Natural killer cell treated with Interleukin-12 subunit alpha and Interleukin-12 subunit beta and Interleukin-15 and Interleukin-18, amount 100 ng/mL, for 72 hours (primary cell): Measurements from ENCODE around the gene RHBG. TPM values are rescaled to one million over a fixed set of nuclear protein-coding genes. Genes with fewer than 3 reads are reported as not detected.
A peak's percentile ranks its signal among the peaks of the same experiment; 100 is the strongest.
"Not testable (repeated sequence)": the region's sequence is repeated elsewhere in the genome, so short reads cannot be mapped to it uniquely, and the experiment has no call there.

Experiments used
- ATAC-seq, 2 donors: fragments of 150-1000 bp; cut with Tn5 transposase in 1 of 2; sonication (Bioruptor Pico), chemical (Tn5 transposase) in 1 of 2; 2 replicates each; pipeline ENCODE4 v1.10.0; 2021
- DNase-seq: peaks from one replicate; pipeline ENCODE4 v3.0.0; 2022; ENCODE audit warnings: low spot score
- H3K27ac Mint-ChIP-seq, 2 donors: 1 replicate in 1 of 2; 2 replicates in 1 of 2; pipeline ENCODE4 v1.8.0; 2022; ENCODE audit warnings: mixed read lengths in 2 of 2, mild to moderate bottlenecking in 1 of 2, moderate library complexity in 1 of 2
- H3K27me3 Mint-ChIP-seq, 2 donors: 1 replicate in 1 of 2; 2 replicates in 1 of 2; pipeline ENCODE4 v1.8.0; 2022; ENCODE audit warnings: mixed read lengths in 2 of 2
- H3K36me3 Mint-ChIP-seq: one replicate; pipeline ENCODE4 v1.8.0; 2022; ENCODE audit warnings: mixed read lengths
- H3K4me1 Mint-ChIP-seq, 2 donors: 1 replicate in 1 of 2; 2 replicates in 1 of 2; pipeline ENCODE4 v1.8.0; 2022; ENCODE audit warnings: low read depth in 2 of 2, mixed read lengths in 2 of 2, mild to moderate bottlenecking in 1 of 2
- H3K4me3 Mint-ChIP-seq: one replicate; pipeline ENCODE4 v1.8.0; 2022; ENCODE audit warnings: mixed read lengths
- H3K9me3 Mint-ChIP-seq: 2 replicates; pipeline ENCODE4 v1.8.0; 2022; ENCODE audit warnings: mixed read lengths
- total RNA-seq, 2 donors: library from RNA; stranded (reverse); gene quantifications; one replicate each; pipeline ENCODE4 v1.2.3, GENCODE V29; 2022

Gene RHBG
- total RNA-seq, 2 donors from 2014 or later: not detected

- H3K4me1 Mint-ChIP-seq, H3K36me3 Mint-ChIP-seq, DNase-seq, ATAC-seq, H3K9me3 Mint-ChIP-seq, H3K27ac Mint-ChIP-seq, H3K4me3 Mint-ChIP-seq: not testable (repeated sequence)
- H3K27me3 Mint-ChIP-seq: peaks cover 32 to 37% of the 10 kb centered on the region in 2 donors
Measured at GRCh38 chr1:156369685-156370286, 775 bp downstream of the RHBG start.

GRCh38 chr1:156371553-156372264, 2.7 kb downstream of the RHBG start:
- DNase-seq (no peak), ATAC-seq (no peak)
- H3K4me3 Mint-ChIP-seq: no peak overlapping the region
- peaks cover 23 to 27% of the 10 kb centered on the region in 2 donors for H3K27me3 Mint-ChIP-seq
- H3K27ac Mint-ChIP-seq: no peak overlapping the region
- H3K9me3 Mint-ChIP-seq: no peaks in the 10 kb centered on the region
- H3K36me3 Mint-ChIP-seq: no peaks in the 10 kb centered on the region
- H3K4me1 Mint-ChIP-seq: peaks cover 0 to 3% of the 10 kb centered on the region in 2 donors

GRCh38 chr1:156372265-156372586, 3.2 kb downstream of the RHBG start:
- no peak overlapping the region for H3K4me3 Mint-ChIP-seq
- H3K27me3 Mint-ChIP-seq: peaks cover 23 to 27% of the 10 kb centered on the region in 2 donors
- DNase-seq (no peak), ATAC-seq (no peak)
- H3K4me1 Mint-ChIP-seq: peaks cover 0 to 3% of the 10 kb centered on the region in 2 donors
- no peaks in the 10 kb centered on the region for H3K36me3 Mint-ChIP-seq
- H3K27ac Mint-ChIP-seq: no peak overlapping the region
- H3K9me3 Mint-ChIP-seq: no peaks in the 10 kb centered on the region

- Mint-ChIP-seq H3K36me3 (no peaks in the 10 kb centered on the region), H3K27me3 (peaks cover 19 to 21% of the 10 kb centered on the region in 2 donors), H3K4me1 (peaks cover 0 to 3% of the 10 kb centered on the region in 2 donors), H3K9me3 (no peaks in the 10 kb centered on the region), H3K27ac (no peak overlapping the region), H3K4me3 (no peak overlapping the region)
- ATAC-seq (no peak), DNase-seq (no peak)
Measured at GRCh38 chr1:156372876-156373275, 3.9 kb downstream of the RHBG start.

- no peak for DNase-seq
- H3K36me3 Mint-ChIP-seq: no peaks in the 10 kb centered on the region
- H3K4me1 Mint-ChIP-seq: peaks cover 0 to 3% of the 10 kb centered on the region in 2 donors
- no peak overlapping the region for H3K27ac Mint-ChIP-seq
- H3K9me3 Mint-ChIP-seq: no peaks in the 10 kb centered on the region
- no peak for ATAC-seq
- peaks cover 17 to 18% of the 10 kb centered on the region in 2 donors for H3K27me3 Mint-ChIP-seq
- H3K4me3 Mint-ChIP-seq: no peak overlapping the region
Measured at GRCh38 chr1:156373546-156373945, 4.5 kb downstream of the RHBG start.

- ATAC-seq: no peak
- no peaks in the 10 kb centered on the region for H3K36me3 Mint-ChIP-seq
- H3K4me1 Mint-ChIP-seq: no peaks in the 10 kb centered on the region
- no peak for DNase-seq
- H3K27ac Mint-ChIP-seq: no peak overlapping the region
- peaks cover 10 to 18% of the 10 kb centered on the region in 2 donors for H3K27me3 Mint-ChIP-seq
- H3K4me3 Mint-ChIP-seq: no peak overlapping the region
- H3K9me3 Mint-ChIP-seq: no peaks in the 10 kb centered on the region
Measured at GRCh38 chr1:156376146-156376545, 7.1 kb downstream of the RHBG start.

- ATAC-seq (peak; percentile 25 to 36), DNase-seq (no peak)
- Mint-ChIP-seq H3K9me3 (no peaks in the 10 kb centered on the region), H3K27me3 (peaks cover 7 to 15% of the 10 kb centered on the region in 2 donors), H3K4me1 (no peaks in the 10 kb centered on the region), H3K36me3 (no peaks in the 10 kb centered on the region), H3K27ac (no peak overlapping the region), H3K4me3 (no peak overlapping the region)
Measured at GRCh38 chr1:156376958-156377919, 8.2 kb downstream of the RHBG start.

- Mint-ChIP-seq H3K4me1 (no peaks in the 10 kb centered on the region), H3K27ac (no peak overlapping the region), H3K36me3 (no peaks in the 10 kb centered on the region), H3K9me3 (no peaks in the 10 kb centered on the region), H3K4me3 (no peak overlapping the region), H3K27me3 (peaks cover 3 to 8% of the 10 kb centered on the region in 2 donors)
- DNase-seq: no peak
- no peak for ATAC-seq
Measured at GRCh38 chr1:156378557-156378956, 9.5 kb downstream of the RHBG start.

- H3K27me3 Mint-ChIP-seq: peaks cover 0 to under 1% of the 10 kb centered on the region in 2 donors
- H3K4me3 Mint-ChIP-seq: no peak overlapping the region
- H3K36me3 Mint-ChIP-seq: no peaks in the 10 kb centered on the region
- ATAC-seq (no peak), DNase-seq (no peak)
- no peaks in the 10 kb centered on the region for H3K9me3 Mint-ChIP-seq
- H3K27ac Mint-ChIP-seq: no peak overlapping the region
- H3K4me1 Mint-ChIP-seq: no peaks in the 10 kb centered on the region
Measured at GRCh38 chr1:156379420-156380165, 10.6 kb downstream of the RHBG start.

GRCh38 chr1:156382561-156382960, 13.6 kb downstream of the RHBG start:
- peaks cover 11 to 17% of the 10 kb centered on the region in 2 donors for H3K27me3 Mint-ChIP-seq
- H3K4me3 Mint-ChIP-seq: no peak overlapping the region
- no peaks in the 10 kb centered on the region for H3K36me3 Mint-ChIP-seq
- H3K27ac Mint-ChIP-seq: no peak overlapping the region
- no peak for DNase-seq
- no peak for ATAC-seq
- H3K4me1 Mint-ChIP-seq: peaks cover 5 to 6% of the 10 kb centered on the region in 2 donors
- no peaks in the 10 kb centered on the region for H3K9me3 Mint-ChIP-seq

- Mint-ChIP-seq H3K36me3 (no peaks in the 10 kb centered on the region), H3K4me1 (peaks cover 5 to 6% of the 10 kb centered on the region in 2 donors), H3K27ac (no peak overlapping the region), H3K9me3 (no peaks in the 10 kb centered on the region), H3K27me3 (peaks cover 12 to 17% of the 10 kb centered on the region in 2 donors), H3K4me3 (no peak overlapping the region)
- DNase-seq: no peak
- peak; percentile 80 for ATAC-seq
Measured at GRCh38 chr1:156383023-156383422, 14.0 kb downstream of the RHBG start.

GRCh38 chr1:156384007-156384406, 15.0 kb downstream of the RHBG start:
- no peaks in the 10 kb centered on the region for H3K9me3 Mint-ChIP-seq
- H3K4me3 Mint-ChIP-seq: no peak overlapping the region
- H3K4me1 Mint-ChIP-seq: peaks cover 5 to 6% of the 10 kb centered on the region in 2 donors
- no peaks in the 10 kb centered on the region for H3K36me3 Mint-ChIP-seq
- H3K27me3 Mint-ChIP-seq: peaks cover 16 to 20% of the 10 kb centered on the region in 2 donors
- no peak for DNase-seq
- ATAC-seq: no peak
- H3K27ac Mint-ChIP-seq: no peak overlapping the region

GRCh38 chr1:156384658-156385057, 15.6 kb downstream of the RHBG start:
- peaks cover 5 to 6% of the 10 kb centered on the region in 2 donors for H3K4me1 Mint-ChIP-seq
- no peaks in the 10 kb centered on the region for H3K9me3 Mint-ChIP-seq
- no peak for DNase-seq
- no peak for ATAC-seq
- peaks cover 19 to 24% of the 10 kb centered on the region in 2 donors for H3K27me3 Mint-ChIP-seq
- no peaks in the 10 kb centered on the region for H3K36me3 Mint-ChIP-seq
- H3K27ac Mint-ChIP-seq: no peak overlapping the region
- H3K4me3 Mint-ChIP-seq: no peak overlapping the region
